Pulmonary artery endothelial cell (primary cell): Measurements from ENCODE around the gene DPEP3. TPM values are rescaled to one million over a fixed set of nuclear protein-coding genes. Genes with fewer than 3 reads are reported as not detected.
"Not testable (repeated sequence)": the region's sequence is repeated elsewhere in the genome, so short reads cannot be mapped to it uniquely, and the experiment has no call there.

Experiments
- DNase-seq: peaks from one replicate; pipeline ENCODE4 v3.0.0-alpha.2; 2011; ENCODE audit warnings: low read depth, low spot score
- total RNA-seq: library from RNA; depleted of rRNA; stranded (reverse); fragments of >200 nt; gene quantifications from 2 replicates; pipeline ENCODE4 v1.2.3, GENCODE V29; 2014

The DPEP3 gene, protein sequence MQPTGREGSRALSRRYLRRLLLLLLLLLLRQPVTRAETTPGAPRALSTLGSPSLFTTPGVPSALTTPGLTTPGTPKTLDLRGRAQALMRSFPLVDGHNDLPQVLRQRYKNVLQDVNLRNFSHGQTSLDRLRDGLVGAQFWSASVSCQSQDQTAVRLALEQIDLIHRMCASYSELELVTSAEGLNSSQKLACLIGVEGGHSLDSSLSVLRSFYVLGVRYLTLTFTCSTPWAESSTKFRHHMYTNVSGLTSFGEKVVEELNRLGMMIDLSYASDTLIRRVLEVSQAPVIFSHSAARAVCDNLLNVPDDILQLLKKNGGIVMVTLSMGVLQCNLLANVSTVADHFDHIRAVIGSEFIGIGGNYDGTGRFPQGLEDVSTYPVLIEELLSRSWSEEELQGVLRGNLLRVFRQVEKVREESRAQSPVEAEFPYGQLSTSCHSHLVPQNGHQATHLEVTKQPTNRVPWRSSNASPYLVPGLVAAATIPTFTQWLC
- total RNA-seq = not detected in 2 replicates

DNA sequence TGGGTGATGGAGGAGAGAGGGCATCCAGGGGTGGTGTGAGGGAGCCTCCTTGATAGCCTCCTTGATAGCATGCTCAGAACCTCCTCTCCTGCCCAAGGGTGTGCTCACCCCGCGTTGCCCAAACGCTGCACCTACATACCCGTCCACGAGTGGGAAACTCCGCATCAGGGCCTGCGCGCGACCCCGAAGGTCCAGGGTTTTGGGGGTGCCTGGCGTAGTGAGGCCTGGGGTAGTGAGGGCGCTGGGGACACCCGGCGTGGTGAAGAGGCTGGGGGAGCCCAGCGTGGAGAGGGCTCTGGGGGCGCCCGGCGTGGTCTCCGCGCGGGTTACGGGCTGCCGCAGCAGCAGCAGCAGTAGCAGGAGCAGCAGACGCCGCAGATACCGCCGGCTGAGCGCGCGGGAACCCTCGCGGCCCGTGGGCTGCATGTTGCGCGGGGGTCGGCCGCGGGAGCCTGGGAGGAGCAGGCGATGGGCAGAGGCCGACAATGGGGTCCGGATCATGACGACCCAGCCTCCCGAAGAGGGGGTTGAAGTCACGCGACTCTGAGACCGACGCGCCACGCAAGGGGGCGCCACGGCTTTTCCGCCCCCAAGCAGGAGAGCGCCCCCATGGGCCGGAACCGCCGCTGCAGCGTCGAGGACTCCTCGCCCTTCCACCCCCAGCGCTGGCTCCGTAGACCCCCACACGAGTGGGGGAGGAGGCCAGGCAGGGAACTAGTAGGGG is at the start of gene DPEP3:
DPEP3 (minus strand) TSS at position 545 of the 724 bp plus-strand sequence; CDS start at position 426, 119 bp downstream.
- DNase-seq = no peak

DNA sequence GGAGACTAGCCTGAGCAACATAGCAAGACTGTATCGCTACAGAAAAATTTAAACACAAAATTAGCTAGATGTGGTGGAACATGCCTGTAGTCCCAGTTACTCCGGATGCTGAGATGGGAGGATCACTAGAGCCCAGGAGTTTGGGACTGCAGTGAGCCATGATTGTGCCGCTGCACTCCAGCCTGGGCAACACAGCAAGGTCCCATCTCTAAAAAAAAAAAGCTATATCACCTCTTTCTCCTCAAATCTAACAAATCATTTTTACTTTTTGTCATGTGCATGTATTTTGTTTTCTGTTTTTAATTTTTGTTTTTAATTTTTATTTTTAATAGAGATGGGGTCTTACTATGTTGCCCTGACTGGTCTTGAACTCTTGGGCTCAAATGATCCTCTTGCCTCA is 48.7 kb upstream of the DPEP3 start:
- DNase-seq = no peak

DNA sequence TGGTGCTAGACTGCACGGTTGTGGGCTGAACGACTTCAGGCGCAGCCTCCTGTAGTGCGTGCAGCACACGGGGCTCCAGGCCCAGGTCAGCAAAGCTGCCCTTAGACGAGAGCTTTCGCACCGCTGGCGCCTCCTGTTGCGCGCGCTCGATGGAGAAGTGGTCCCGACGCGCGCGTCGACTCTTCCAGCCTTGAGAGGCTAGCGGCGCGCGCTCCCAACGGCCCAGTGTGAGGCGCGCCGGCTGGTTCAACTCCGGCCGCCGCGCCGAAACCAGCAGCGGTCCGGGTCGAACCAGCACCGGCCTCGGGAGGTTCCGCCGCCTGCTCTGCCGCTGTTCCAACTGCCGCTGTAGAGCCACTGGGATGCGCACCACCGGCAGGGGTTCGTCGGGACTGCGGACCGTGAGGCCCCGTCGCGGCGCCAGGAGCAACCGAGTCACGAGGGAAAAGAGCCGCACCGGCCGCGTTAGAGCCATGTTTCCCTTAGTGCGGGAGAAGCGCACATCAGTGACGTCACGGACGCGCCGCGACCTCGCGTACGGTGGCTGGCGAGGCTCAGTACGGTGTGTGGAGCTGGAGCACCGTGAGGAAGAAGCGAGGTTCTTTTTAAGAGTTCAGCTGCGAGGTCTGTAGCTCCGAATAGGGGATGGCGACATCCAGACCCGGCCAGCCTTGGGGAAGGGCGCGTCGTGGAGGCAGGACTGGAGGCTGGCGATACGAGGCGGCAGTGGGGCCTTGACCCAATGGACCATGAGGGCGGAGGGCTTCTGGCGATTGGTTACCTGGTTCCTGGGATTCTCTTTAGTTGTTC is 42.6 kb upstream of the DPEP3 start, which contains the start of the genes DDX28 and DUS2:
DDX28 (minus strand) TSS at position 505 of the 810 bp plus-strand sequence; CDS start at position 475, 30 bp downstream.
DUS2 (plus strand) TSS at position 557 of the 810 bp plus-strand sequence. CDS start 14,740 bp downstream, outside the sequence.
- peak; percentile 80 for DNase-seq

DNA sequence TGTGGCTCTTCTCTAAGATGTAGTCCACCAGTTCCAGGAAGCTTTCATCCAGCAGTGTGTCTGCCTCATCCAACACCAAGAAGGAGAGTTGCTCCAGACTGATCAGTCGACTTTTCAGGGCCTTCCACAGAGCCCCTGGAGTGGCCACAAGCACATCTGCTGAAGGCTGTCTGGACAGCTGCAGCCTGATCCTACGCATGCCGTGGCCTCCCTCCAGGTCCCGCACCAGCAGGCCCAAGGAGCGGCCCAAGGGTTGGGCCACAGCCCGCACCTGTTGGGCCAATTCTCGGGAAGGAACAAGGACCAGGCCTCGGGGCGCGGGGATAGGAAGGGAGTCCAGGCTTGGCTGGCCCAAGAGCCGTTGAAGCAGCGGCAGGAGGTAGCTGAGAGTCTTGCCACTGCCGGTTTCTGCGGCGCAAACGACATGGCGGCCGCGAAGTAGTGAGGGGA is 42.0 kb upstream of the DPEP3 start:
- DNase-seq = no peak

DNA sequence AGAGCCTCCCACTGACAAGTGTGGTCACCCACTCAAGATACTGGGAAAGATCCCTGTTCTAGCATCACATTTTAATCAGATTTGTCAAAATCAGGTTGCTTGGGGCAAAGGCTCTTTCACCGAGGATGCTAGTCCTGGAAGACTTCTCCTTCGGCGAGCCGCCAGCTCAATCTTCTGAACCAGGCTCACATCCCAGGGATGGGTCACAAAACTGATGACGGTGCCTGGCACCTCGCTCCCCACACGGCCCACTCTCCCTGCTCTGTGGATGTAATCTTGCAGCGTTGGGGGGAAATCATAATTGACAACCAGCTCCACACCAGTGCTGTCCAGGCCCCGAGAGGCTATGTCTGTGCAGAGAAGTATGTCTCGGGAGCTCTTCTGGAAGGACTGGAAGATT is 41.2 kb upstream of the DPEP3 start:
- no peak for DNase-seq

DNA sequence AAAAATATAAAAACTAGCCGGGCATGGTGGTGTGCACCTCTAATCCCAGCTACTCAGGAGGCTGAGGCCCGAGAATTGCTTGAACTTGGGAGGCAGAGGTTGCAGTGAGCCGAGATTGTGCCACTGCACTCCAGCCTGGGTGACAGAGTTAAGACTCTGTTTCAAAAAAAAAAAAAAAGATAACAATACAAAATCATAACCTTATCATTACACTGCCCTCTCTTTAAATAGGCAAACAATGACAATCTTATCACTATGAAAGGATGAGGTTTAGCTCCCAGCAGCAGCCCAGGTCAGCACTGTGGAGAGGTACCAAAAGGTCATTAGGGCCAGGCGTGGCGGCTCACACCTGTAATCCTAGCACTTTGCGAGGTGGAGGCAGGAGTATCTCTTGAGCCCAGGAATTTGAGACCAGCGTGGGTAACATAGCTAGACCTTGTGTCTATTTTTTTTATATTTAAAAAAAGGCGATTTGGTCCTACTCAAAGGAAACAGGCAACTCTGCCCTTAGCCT is 38.9 kb upstream of the DPEP3 start:
- no peak for DNase-seq

DNA sequence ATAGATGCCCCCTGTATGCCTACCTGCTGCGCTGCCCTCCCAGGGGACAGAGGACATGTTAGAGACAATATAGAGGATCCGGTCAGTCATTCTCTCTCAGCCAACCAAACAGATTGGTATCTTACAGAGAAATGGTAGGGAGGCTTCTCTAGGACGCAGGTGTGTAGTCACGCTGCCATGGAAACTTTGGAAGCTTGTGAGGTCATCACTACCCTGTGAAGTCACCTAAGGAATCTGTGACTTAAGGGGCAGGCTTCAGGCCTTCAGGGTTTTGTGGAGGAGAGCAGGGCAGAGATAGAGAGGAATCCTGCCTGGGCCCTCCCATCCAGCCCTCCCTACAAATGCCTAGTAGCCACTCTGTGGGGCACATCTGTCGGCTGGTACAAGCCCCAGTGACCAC is 35.4 kb upstream of the DPEP3 start, which contains the start of gene DPEP2NB:
DPEP2NB (minus strand) TSS at position 231 of the 400 bp plus-strand sequence; CDS start at position 90, 141 bp downstream.
- no peak for DNase-seq

DNA sequence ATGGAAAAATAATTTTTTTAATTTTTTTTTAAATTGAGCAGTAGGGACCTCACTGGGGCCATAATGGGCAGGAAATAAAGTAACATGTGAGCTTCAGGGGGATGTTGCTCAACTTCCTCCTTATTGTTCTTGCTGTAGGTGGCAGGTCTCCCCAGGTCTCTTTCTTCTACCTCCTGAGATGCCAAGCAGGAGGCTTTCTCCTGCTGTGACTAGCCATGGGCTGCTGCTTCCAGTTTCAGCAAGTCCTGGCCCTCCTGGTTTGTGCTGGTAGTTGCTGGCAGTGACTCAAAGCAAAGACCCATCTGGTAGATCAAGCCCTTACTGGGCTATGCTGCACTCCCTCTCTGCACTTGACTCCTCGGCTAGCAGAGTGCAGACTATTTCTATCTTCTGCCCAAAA is 33.1 kb upstream of the DPEP3 start:
- DNase-seq = no peak

DNA sequence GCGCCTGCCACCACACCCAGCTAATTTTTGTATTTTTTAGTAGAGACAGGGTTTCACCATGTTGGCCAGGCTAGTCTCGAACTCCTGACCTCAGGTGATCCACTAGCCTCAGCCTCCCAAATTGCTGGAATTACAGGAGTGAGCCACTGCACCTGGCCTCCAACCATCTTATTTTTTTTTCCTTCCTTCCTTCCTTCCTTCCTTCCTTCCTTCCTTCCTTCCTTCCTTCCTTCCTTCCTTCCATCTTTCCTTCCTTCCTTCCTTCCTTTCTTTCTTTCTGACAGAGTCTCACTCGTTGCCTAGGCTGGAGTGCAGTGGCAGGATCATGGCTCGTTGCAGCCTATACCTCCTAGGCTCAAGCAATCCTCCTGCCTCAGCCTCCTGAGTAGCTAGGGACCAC is 29.6 kb upstream of the DPEP3 start:
- DNase-seq = not testable (repeated sequence)

DNA sequence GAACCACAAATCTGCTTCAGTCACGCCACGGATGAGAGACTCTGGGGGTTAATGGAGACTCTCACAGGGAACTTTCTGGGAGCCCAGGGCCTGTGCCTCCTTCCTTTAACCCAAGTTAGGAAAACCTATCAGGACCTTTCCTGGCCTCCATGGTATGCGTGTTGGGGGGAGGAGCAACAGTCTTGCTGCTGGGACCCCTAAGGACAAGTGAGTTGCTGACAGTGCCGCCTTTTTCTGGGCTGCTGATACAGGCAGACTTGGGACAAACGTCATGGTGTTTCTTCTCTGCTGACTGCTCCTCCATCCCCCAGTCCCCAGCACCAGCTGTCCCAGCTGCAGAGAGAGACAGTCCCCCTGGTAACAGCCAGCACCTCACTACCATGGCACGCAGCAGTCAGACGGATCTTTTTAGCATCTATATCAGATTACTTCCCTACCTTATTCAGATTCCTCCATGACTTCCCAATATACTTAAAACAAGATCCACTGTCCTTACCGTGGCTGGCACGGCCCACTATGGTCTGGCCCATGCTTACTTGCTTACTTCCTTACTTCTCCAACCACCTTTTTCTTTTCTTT is 28.9 kb upstream of the DPEP3 start:
- no peak for DNase-seq

DNA sequence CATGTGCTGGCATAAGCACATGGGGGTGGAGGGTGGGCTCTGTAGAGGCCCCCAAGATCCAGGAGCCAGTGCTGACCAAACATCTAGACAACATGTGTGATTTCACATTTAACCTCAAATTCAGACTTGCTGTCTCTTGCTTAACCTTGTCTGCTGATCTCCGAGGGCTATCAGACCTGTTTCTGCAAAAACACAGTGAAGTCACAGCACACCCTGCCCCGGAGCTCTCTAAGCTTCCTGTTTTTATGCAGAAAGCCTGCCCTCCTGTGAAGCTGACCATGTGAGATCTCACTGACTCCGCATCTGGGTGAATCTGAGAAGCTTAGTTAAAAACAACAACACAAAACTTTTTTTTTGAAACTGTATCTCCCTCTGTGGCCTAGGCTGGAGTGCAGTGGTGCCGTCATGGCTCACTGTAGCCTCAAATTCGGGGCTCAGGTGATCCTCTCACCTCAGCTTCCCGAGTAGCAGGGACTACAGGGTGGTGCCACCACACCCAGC is 25.5 kb upstream of the DPEP3 start:
- DNase-seq = peak; percentile 71

DNA sequence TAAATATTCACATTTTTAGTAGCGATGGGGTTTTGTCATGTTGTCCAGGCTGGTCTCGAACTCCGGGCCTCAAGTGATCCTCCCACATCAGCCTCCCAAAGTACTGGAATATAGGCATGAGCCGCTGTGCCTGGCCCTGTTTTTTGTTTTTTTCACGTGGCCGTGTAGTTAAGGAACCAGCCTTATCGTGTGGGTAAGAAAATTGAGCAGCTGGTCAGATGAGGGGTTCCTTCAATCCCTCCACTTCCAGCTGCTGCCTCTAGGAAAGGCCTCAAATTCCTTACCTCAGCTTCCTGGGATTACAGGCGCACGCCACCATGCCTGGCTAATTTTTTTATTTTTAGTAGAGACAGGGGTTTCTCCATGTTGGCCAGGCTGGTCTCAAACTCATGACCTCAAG is 24.9 kb upstream of the DPEP3 start:
- no peak for DNase-seq

DNA sequence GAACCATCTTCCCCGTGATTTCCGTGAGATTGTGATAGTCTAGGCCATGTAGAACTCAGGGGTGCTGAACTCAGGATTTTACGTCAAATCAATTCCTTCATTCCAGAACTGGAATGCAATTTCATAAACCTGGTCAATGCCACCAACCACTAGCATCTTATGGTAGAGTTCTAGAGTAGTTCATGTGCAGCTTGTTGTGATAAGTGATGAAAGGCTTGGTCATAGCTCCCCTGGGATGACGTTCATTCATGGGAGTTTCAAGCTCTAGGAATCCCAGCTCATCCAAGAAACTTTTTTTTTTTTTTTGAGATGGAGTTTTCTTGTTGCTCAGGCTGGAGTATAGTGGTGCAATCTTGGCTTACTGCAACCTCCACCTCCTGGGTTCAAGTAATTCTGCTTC is 22.7 kb upstream of the DPEP3 start:
- DNase-seq = no peak

DNA sequence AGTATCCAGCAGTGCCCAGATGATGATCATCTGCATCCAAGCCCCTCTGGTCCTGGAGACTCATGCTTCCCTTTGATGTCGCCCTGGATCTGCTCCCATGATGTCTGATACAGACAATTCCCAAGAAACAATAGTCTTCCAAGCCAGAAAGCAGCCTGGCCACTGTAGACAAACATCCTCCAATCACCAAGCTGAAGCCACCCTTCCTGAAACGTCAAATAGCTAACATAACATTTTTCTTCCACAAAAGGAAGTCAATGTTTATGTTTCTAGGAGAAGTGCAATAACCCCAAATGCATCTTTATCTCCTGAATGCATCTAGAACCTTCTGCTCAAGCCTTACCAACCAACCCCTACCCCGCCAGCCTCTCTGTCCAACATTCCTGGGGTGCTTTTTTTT is 20.2 kb upstream of the DPEP3 start:
- no peak for DNase-seq

DNA sequence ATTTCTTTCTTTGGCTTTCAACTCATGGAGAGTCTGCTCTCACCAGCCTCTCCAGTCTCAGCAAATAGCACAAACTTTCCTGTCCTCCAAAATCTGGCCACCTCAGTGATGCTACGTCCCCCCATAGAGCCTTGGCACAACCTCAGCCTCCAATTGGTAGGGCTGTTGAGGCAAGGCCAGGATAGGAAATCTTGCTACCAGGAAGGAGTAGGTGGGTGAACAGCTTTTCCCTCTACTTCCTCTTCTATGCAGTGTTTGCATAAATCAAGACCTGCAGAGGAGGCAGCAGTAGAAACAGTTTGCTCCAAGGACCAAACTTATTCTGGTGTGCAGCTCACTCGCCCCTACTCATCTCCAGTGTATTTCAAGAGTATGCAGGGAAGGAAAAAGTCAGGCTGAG is 19.7 kb upstream of the DPEP3 start:
- DNase-seq = no peak

DNA sequence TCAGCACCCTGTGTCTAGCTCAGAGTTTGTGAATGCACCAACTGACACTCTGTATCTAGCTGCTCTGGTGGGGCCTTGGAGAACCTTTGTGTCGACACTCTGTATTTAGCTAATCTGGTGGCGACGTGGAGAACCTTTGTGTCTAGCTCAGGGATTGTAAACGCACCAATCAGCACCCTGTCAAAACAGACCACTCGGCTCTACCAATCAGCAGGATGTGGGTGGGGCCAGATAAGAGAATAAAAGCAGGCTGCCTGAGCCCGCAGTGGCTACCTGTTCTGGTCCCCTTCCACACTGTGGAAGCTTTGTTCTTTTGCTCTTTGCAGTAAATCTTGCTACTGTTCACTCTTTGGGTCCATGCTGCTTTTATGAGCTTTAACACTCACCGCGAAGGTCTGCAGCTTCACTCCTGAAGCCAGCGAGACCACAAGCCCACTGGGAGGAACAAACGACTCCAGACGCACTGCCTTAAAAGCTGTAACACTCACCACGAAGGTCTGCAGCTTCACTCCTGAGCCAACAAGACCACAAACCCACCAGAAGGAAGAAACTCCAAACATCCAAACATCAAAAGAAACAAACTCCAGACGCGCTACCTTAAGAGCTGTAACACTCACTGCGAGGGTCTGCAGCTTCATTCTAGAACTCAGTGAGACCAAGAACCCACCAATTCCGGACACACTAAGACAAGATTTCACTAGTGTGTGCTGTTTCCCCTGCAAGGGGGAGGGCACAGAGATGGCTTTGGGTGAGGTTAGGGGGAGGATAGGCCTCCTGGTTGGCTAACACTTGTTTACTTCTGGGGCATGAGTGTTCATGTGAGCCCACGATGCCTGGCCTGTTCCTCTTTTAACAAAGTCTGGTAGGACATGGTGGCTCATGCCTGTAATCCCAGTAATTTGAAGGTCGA is 18.7 kb upstream of the DPEP3 start, which contains the start of gene DPEP2:
DPEP2 (minus strand) TSS at position 706 of the 910 bp plus-strand sequence. CDS start 6,272 bp downstream, outside the sequence.
- not testable (repeated sequence) for DNase-seq

DNA sequence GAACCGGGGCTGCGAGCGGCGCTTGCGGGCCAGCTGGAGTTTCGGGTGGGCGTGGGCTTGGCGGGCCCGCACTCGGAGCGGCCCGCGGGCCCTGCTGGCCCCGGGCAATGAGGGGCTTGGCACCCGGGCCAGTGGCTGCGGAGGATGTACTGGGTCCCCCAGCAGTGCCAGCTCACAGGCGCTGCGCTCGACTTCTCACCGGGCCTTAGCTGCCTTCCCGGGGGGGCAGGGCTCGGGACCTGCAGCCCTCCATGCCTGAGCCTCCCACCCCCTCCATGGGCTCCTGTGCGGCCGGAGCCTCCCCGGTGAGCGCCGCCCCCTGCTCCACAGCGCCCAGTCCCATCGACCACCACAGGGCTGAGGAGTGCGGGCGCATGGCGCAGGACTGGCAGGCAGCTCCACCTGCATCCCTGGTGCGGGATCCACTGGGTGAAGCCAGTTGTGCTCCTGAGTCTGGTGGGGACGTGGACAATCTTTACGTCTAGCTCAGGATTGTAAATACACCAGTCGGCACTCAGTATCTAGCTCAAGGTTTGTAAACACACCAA is 18.0 kb upstream of the DPEP3 start:
- DNase-seq = not testable (repeated sequence)

DNA sequence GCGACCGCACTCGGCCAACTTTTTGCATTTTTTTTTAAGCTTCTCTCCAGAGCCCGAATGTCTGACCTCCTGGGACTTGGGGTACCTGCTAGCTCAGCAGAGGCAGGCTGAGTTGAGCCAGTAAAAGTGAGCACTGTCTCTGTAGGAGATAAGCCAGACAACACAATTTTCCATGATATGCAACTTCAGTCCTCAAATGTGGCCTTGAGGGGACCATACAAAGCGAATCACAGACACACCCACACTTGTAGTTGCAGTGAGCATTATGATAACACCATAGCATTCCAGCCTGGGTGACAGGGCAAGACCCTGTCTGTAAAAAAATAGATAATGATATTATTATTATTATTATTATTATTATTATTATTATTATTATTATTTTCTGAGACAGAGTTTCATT is 16.4 kb upstream of the DPEP3 start:
- DNase-seq = no peak

DNA sequence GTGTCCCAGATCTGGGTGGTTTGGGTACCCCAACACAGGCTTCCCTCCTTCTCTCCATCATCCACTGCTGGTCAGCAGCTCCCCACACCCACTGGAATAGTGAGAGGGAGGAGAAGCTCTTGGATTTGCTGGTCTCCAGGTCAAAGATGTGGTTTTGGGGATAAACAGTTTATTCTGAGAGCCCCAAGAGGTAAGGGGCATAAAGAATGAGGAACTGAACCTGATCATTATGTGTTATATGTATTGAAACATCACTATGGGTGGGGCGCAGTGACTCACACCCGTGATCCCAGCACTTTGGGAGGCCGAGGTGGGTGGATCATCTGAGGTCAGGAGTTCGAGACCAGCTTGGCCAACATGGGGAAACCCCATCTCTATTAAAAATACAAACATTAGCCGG is 15.1 kb upstream of the DPEP3 start:
- DNase-seq = no peak
